Neuronal stem cell (in vitro differentiated cells): ENCODE measurements around the gene PAOX.

Experiments
- DNase-seq: peaks from one replicate; pipeline ENCODE4 v3.0.0-alpha.2; 2013; ENCODE audit warnings: low spot score
- H2AFZ ChIP-seq: one replicate; pipeline ENCODE4 v1.6.1; 2013; ENCODE audit warnings: mild to moderate bottlenecking, low read length, inconsistent platforms
- H2AK5ac ChIP-seq: 2 replicates; pipeline ENCODE4 v1.6.1; 2013; ENCODE audit warnings: low read depth, mild to moderate bottlenecking, inconsistent platforms, low read length, moderate library complexity, mixed read lengths
- H2BK120ac ChIP-seq: 2 replicates; pipeline ENCODE4 v1.6.1; 2013; ENCODE audit warnings: low read depth, mild to moderate bottlenecking, inconsistent platforms, low read length, moderate library complexity, mixed read lengths
- H2BK12ac ChIP-seq: one replicate; pipeline ENCODE4 v1.6.1; 2013; ENCODE audit warnings: low read length, inconsistent platforms
- H2BK15ac ChIP-seq: 2 replicates; pipeline ENCODE4 v1.6.1; 2013; ENCODE audit warnings: mild to moderate bottlenecking, low read length, inconsistent platforms, mixed read lengths
- H2BK5ac ChIP-seq: one replicate; pipeline ENCODE4 v1.6.1; 2013; ENCODE audit warnings: inconsistent platforms, mild to moderate bottlenecking, low read length, moderate library complexity
- H3K14ac ChIP-seq: one replicate; pipeline ENCODE4 v1.6.1; 2013; ENCODE audit warnings: low read length, inconsistent platforms
- H3K18ac ChIP-seq: 2 replicates; pipeline ENCODE4 v1.6.1; 2013; ENCODE audit warnings: low read length, inconsistent platforms
- H3K23ac ChIP-seq: 2 replicates; pipeline ENCODE4 v1.6.1; 2013; ENCODE audit warnings: low read depth, mild to moderate bottlenecking, mixed read lengths, low read length, inconsistent platforms; ENCODE audit not compliant: poor library complexity
- H3K27ac ChIP-seq: replicated peaks from 3 replicates; pipeline ENCODE4 v1.5.1; 2013; ENCODE audit warnings: low read length, inconsistent platforms
- H3K27me3 ChIP-seq, 3 experiments: 2 replicates each; pipeline ENCODE4 v1.6.1; 2013; ENCODE audit warnings: low read length in 3 of 3, mild to moderate bottlenecking in 2 of 3, inconsistent platforms in 1 of 3, low read depth in 1 of 3, mixed read lengths in 1 of 3, moderate library complexity in 1 of 3; ENCODE audit not compliant: control insufficient read depth in 3 of 3, insufficient read depth in 3 of 3
- H3K36me3 ChIP-seq, 2 donors: replicated peaks in 1 of 2; 2 replicates each; pipeline ENCODE4 v1.6.1; 2013; ENCODE audit warnings: low read length in 2 of 2; ENCODE audit not compliant: control insufficient read depth in 2 of 2, insufficient read depth in 2 of 2
- H3K4ac ChIP-seq: 2 replicates; pipeline ENCODE4 v1.6.1; 2013; ENCODE audit warnings: inconsistent platforms, mild to moderate bottlenecking, low read length, moderate library complexity
- H3K4me1 ChIP-seq, 2 donors: 1 replicate in 1 of 2; 2 replicates in 1 of 2; pipeline ENCODE4 v1.6.1; 2013; ENCODE audit warnings: low read length in 2 of 2, low read depth in 1 of 2; ENCODE audit not compliant: control insufficient read depth in 2 of 2, insufficient read depth in 1 of 2
- H3K4me2 ChIP-seq: one replicate; pipeline ENCODE4 v1.6.1; 2013; ENCODE audit warnings: mild to moderate bottlenecking, low read length, inconsistent platforms; ENCODE audit not compliant: insufficient read depth, poor library complexity, severe bottlenecking
- H3K4me3 ChIP-seq, 2 donors: 2 replicates each; pipeline ENCODE4 v1.5.1; 2013; ENCODE audit warnings: low read length in 2 of 2, mild to moderate bottlenecking in 2 of 2, inconsistent platforms in 1 of 2, moderate library complexity in 1 of 2
- H3K79me1 ChIP-seq: one replicate; pipeline ENCODE4 v1.6.1; 2013; ENCODE audit warnings: low read depth, mild to moderate bottlenecking, inconsistent platforms, low read length, moderate library complexity
- H3K9ac ChIP-seq: one replicate; pipeline ENCODE4 v1.6.1; 2013; ENCODE audit warnings: mild to moderate bottlenecking, low read depth, low read length, inconsistent platforms; ENCODE audit not compliant: poor library complexity
- H3K9me3 ChIP-seq, 2 donors: replicated peaks in 1 of 2; 2 replicates each; pipeline versions ENCODE3 to v1.6.1; 2013; ENCODE audit warnings: low read length in 2 of 2, mild to moderate bottlenecking in 2 of 2, inconsistent platforms in 1 of 2, low read depth in 1 of 2, mixed read lengths in 1 of 2, moderate library complexity in 1 of 2; ENCODE audit not compliant: control insufficient read depth in 2 of 2, insufficient read depth in 1 of 2
- H4K8ac ChIP-seq: one replicate; pipeline ENCODE4 v1.6.1; 2013; ENCODE audit warnings: low read depth, mild to moderate bottlenecking, inconsistent platforms, low read length, moderate library complexity
- H4K91ac ChIP-seq: one replicate; pipeline ENCODE4 v1.6.1; 2013; ENCODE audit warnings: low read length, low read depth, mild to moderate bottlenecking, inconsistent platforms; ENCODE audit not compliant: poor library complexity
- WGBS, 2 donors: extraction: QIAGEN DNeasy Blood & Tissue Kit; methylation state at CpG; one replicate each; pipeline ENCODE4 v1.1.7; 2013; ENCODE audit warnings: missing lambda C conversion rate in 2 of 2, mixed read lengths in 1 of 2; ENCODE audit not compliant: insufficient read length in 2 of 2, insufficient replicate concordance in 1 of 2; ENCODE audit errors: extremely low coverage in 2 of 2; 5-methylcytosine and 5-hydroxymethylcytosine counted together

The PAOX gene

GRCh38 chr10:133336577-133337369 lies 42.3 kb upstream of the PAOX start, which contains the start of gene CALY:
Gene CALY, minus strand, starts transcription at chr10:133336896. Its CDS starts 7,907 bp downstream, at chr10:133328989.
- Histone ChIP-seq H3K18ac (peak within 1 kb of the TSS; percentile 94), H3K27me3 (peaks cover 16 to 59% (median 51%) of the 10 kb centered on the region in 3 experiments), H3K4me2 (peak within 1 kb of the TSS; percentile 73), H2AK5ac (peak within 1 kb of the TSS; percentile 78), H3K36me3 (no peaks in the 10 kb centered on the region), H3K27ac (no peak within 1 kb of the TSS), H4K8ac (peak within 1 kb of the TSS; percentile 77), H3K4me1 (peaks cover 6 to 7% of the 10 kb centered on the region in 2 donors), H3K9me3 (peaks cover 15 to 25% of the 10 kb centered on the region in 2 donors), H3K4ac (no peak within 1 kb of the TSS), H3K79me1 (peaks cover 6% of the 10 kb centered on the region), H2BK12ac (no peak within 1 kb of the TSS), H3K23ac (peak within 1 kb of the TSS; percentile 80), H4K91ac (no peak within 1 kb of the TSS), H2BK120ac (no peak within 1 kb of the TSS), H3K9ac (peak within 1 kb of the TSS; percentile 75), H2BK15ac (peak within 1 kb of the TSS; percentile 35), H2BK5ac (peak within 1 kb of the TSS; percentile 62), H3K4me3 (peak within 1 kb of the TSS in 1 of 2 donors; percentile 53), H2AFZ (peak within 1 kb of the TSS; percentile 90), H3K14ac (peak within 1 kb of the TSS; percentile 78)
- peak; percentile 55 for DNase-seq
- no CpG with 5 or more reads among the region's 63 CpGs for WGBS, 2 donors

- Histone ChIP-seq H3K23ac (no peak overlapping the region), H2AK5ac (no peak overlapping the region), H2BK120ac (no peak overlapping the region), H3K4me2 (no peak overlapping the region), H3K9ac (no peak overlapping the region), H2BK12ac (no peak overlapping the region), H3K27ac (no peak overlapping the region), H3K14ac (no peak overlapping the region), H3K9me3 (peaks cover 10 to 25% of the 10 kb centered on the region in 2 donors), H3K36me3 (no peaks in the 10 kb centered on the region), H3K4me1 (peaks cover 6 to 7% of the 10 kb centered on the region in 2 donors), H2AFZ (no peak overlapping the region), H4K8ac (no peak overlapping the region), H3K27me3 (peaks cover 16 to 56% (median 45%) of the 10 kb centered on the region in 3 experiments), H2BK15ac (no peak overlapping the region), H3K4ac (no peak overlapping the region), H3K18ac (no peak overlapping the region), H3K4me3 (peak overlapping the region in 1 of 2 donors; percentile 53), H2BK5ac (no peak overlapping the region), H4K91ac (no peak overlapping the region), H3K79me1 (peaks cover 6% of the 10 kb centered on the region)
- DNase-seq = no peak
- 100% methylated on average over 2 of the region's 3 CpGs; no CpG with 5 or more reads in 1 of the 2 donors for WGBS, 2 donors
These were observed 41.7 kb upstream of the PAOX start for GRCh38 chr10:133337370-133337725.

DNA sequence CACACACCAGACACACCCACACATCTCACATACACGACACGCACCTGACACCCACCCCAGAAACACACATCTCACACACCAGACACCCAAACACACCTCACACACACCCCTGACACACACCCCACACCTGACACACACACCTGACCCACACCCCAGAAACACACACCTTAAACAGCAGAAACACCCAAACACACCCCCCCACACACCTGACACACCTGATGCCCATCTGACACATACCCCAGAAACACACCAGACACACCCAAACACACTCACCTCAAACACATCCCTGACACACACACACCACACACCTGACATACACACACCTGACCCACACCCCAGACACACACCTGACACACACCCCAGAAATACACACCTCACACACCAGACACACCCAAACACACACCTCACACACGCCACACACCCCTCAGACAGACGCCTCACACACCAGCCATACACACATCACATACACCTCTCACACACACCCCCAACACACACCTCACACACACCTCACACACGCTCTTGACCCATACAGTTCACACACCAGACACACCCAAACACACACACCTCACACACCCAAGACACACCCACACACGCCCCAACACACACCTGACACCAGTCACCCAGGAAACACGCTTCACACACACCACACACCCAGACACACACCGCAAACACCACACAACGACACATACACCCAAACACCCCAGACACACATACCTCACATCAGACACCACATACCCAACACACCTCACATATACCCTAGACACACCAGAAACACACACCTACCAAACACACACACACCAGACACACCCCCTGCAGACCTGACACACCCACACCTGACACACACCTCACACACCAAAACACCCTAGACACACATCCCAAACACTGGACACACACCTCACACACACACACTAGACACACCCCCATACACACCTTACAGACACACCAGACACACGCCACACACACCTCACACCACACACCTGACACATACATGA lies 40.7 kb upstream of the PAOX start:
- Histone ChIP-seq H3K9me3 (peaks cover 2 to 20% of the 10 kb centered on the region in 2 donors), H3K27ac (no peak overlapping the region), H2BK15ac (no peak overlapping the region), H2BK5ac (no peak overlapping the region), H3K4me2 (no peak overlapping the region), H3K36me3 (no peaks in the 10 kb centered on the region), H3K4ac (no peak overlapping the region), H2BK120ac (no peak overlapping the region), H3K18ac (no peak overlapping the region), H2AK5ac (no peak overlapping the region), H3K4me3 (peak overlapping the region in 1 of 2 donors; percentile 67), H2BK12ac (no peak overlapping the region), H4K8ac (no peak overlapping the region), H2AFZ (no peak overlapping the region), H3K27me3 (peaks cover 16 to 50% (median 37%) of the 10 kb centered on the region in 3 experiments), H4K91ac (peak overlapping the region; percentile 74), H3K14ac (peak overlapping the region; percentile 21), H3K79me1 (peaks cover 6% of the 10 kb centered on the region), H3K4me1 (peaks cover 6 to 7% of the 10 kb centered on the region in 2 donors), H3K23ac (peak overlapping the region; percentile 16), H3K9ac (peak overlapping the region; percentile 7)
- no peak for DNase-seq
- WGBS, 2 donors = 100% methylated on average over 8 of the region's 10 CpGs; no CpG with 5 or more reads in 1 of the 2 donors
